Prostate gland (tissue), 2 donors: ENCODE measurements around the gene LYSMD4.

Experiments used
- CTCF ChIP-seq, 4 experiments: fragments of 200-600 bp in 2 of 4; fragments of 450-650 bp in 2 of 4; sonication (generic) in 2 of 4; IDR thresholded peaks; 1 replicate in 3 of 4; 2 replicates in 1 of 4; pipeline ENCODE4 v1.5.1; 2016 to 2019; ENCODE audit warnings: antibody characterized with exemption in 4 of 4, mild to moderate bottlenecking in 2 of 4, moderate library complexity in 2 of 4
- POLR2A ChIP-seq: fragments of 450-650 bp; IDR thresholded peaks from one replicate; pipeline ENCODE4 v1.6.1; 2016; ENCODE audit warnings: antibody characterized with exemption, mild to moderate bottlenecking
- POLR2AphosphoS5 ChIP-seq: sonication (generic); formaldehyde crosslinking; IDR thresholded peaks from one replicate; pipeline ENCODE4 v1.6.1; 2017; ENCODE audit warnings: antibody characterized with exemption

GRCh38 chr15:99703603-99704443 is 29.4 kb downstream of the LYSMD4 start:
- TF ChIP-seq POLR2AphosphoS5 (peak; percentile 67), CTCF (IDR thresholded peaks at IDR 0.05) (peak in 3 of 4 experiments; percentile 27 to 79 (median 66)), POLR2A (no peak)
